SK-N-SH (cell line): Measurements from ENCODE around the gene TRIM67. TPM values are rescaled to one million over a fixed set of nuclear protein-coding genes. Genes with fewer than 3 reads are reported as not detected.

ENCODE experiments used
- CTCF ChIA-PET: fragments of 300-600, 350-600 bp; formaldehyde crosslinking; extraction: SDS; loops from one replicate; lab custom pipeline; 2021; lab: Yijun Ruan, JAX
- POLR2A ChIA-PET: fragments of 350-600 bp; sonication (Branson Sonifier 250); formaldehyde crosslinking; extraction: SDS; loops from one replicate; lab custom pipeline; 2020; ENCODE audit warnings: antibody characterized with exemption, inconsistent platforms; lab: Yijun Ruan, JAX
- DNase-seq: peaks from one replicate; pipeline ENCODE4 v3.0.0; 2012
- H2AFZ ChIP-seq: fragments of 200-600 bp; sonication (generic); 2 replicates; pipeline ENCODE4 v1.8.1; 2016; ENCODE audit warnings: antibody characterized with exemption, mild to moderate bottlenecking, low read depth
- H3F3A ChIP-seq: fragments of 200-600 bp; sonication (generic); replicated peaks from 2 replicates; pipeline ENCODE3; 2016; ENCODE audit warnings: antibody characterized with exemption, mild to moderate bottlenecking; ENCODE audit not compliant: insufficient read depth
- H3K27ac ChIP-seq, 2 experiments: fragments of 200-500 bp in 1 of 2; fragments of 200-600 bp in 1 of 2; sonication (Bioruptor generic) in 1 of 2; sonication (generic), shearing (Covaris generic) in 1 of 2; 2 replicates each; pipeline versions ENCODE4 v1.5.1 to v1.6.1; 2014 to 2016; ENCODE audit warnings: low read depth in 2 of 2, inconsistent platforms in 1 of 2, low read length in 1 of 2, mild to moderate bottlenecking in 1 of 2, mixed read lengths in 1 of 2
- H3K27me3 ChIP-seq: fragments of 200-600 bp; sonication (generic), shearing (Covaris generic); 2 replicates; pipeline ENCODE4 v1.6.1; 2016; ENCODE audit warnings: mixed run types; ENCODE audit not compliant: insufficient read depth
- H3K36me3 ChIP-seq, 2 experiments: fragments of 200-500 bp in 1 of 2; fragments of 200-600 bp in 1 of 2; sonication (Bioruptor generic) in 1 of 2; sonication (generic) in 1 of 2; replicated peaks in 1 of 2; 2 replicates each; pipeline versions ENCODE3 to v1.5.1; 2014 to 2016; ENCODE audit warnings: low read length in 1 of 2, mild to moderate bottlenecking in 1 of 2; ENCODE audit not compliant: insufficient read depth in 2 of 2, control insufficient read depth in 1 of 2
- H3K4me1 ChIP-seq, 2 experiments: fragments of 200-500 bp in 1 of 2; fragments of 200-600 bp in 1 of 2; sonication (Bioruptor generic) in 1 of 2; sonication (generic), shearing (Covaris generic) in 1 of 2; 2 replicates each; pipeline versions ENCODE4 v1.5.1 to v1.6.1; 2014 to 2016; ENCODE audit warnings: low read depth in 1 of 2, low read length in 1 of 2, mixed run types in 1 of 2; ENCODE audit not compliant: insufficient read depth in 2 of 2, control insufficient read depth in 1 of 2
- H3K4me2 ChIP-seq: fragments of 200-600 bp; sonication (generic), shearing (Covaris generic); 2 replicates; pipeline ENCODE4 v1.6.1; 2017; ENCODE audit warnings: mixed run types
- H3K4me3 ChIP-seq, 2 experiments: fragments of 200-500 bp in 1 of 2; fragments of 200-600 bp in 1 of 2; sonication (Bioruptor generic) in 1 of 2; sonication (generic), shearing (Covaris generic) in 1 of 2; 2 replicates each; pipeline versions ENCODE4 v1.5.1 to v1.8.1; 2014 to 2016; ENCODE audit warnings: low read depth in 2 of 2, inconsistent platforms in 1 of 2, low read length in 1 of 2, mild to moderate bottlenecking in 1 of 2, mixed read lengths in 1 of 2, moderate library complexity in 1 of 2
- H3K79me2 ChIP-seq: fragments of 200-600 bp; sonication (generic); 2 replicates; pipeline ENCODE4 v1.8.1; 2017; ENCODE audit warnings: mild to moderate bottlenecking; ENCODE audit not compliant: insufficient read depth
- H3K9ac ChIP-seq: fragments of 200-600 bp; sonication (generic); 2 replicates; pipeline ENCODE4 v1.6.1; 2017; ENCODE audit warnings: mixed run types
- H3K9me2 ChIP-seq: fragments of 200-600 bp; sonication (generic); 2 replicates; pipeline ENCODE4 v1.6.1; 2017; ENCODE audit warnings: mixed run types
- H3K9me3 ChIP-seq: fragments of 200-600 bp; sonication (generic); 2 replicates; pipeline ENCODE4 v1.6.1; 2017; ENCODE audit warnings: mixed run types, mild to moderate bottlenecking, moderate library complexity
- H4K20me1 ChIP-seq: fragments of 200-600 bp; sonication (generic); 2 replicates; pipeline ENCODE4 v1.6.1; 2017; ENCODE audit warnings: mild to moderate bottlenecking, mixed run types; ENCODE audit not compliant: insufficient read depth
- ELF1 ChIP-seq: IDR thresholded peaks from 2 replicates; pipeline ENCODE4 v1.4.0; 2012
- EZH2phosphoT487 ChIP-seq: fragments of 200-600 bp; sonication (generic); IDR thresholded peaks from 2 replicates; pipeline ENCODE4 v1.6.1; 2017; ENCODE audit warnings: low read depth, mixed run types, mild to moderate bottlenecking, antibody characterized with exemption, moderate library complexity, borderline replicate concordance
- GABPA ChIP-seq: IDR thresholded peaks from 2 replicates; pipeline ENCODE4 v1.4.0; 2012; ENCODE audit warnings: low read depth, mild to moderate bottlenecking
- JUND ChIP-seq: IDR thresholded peaks from 2 replicates; pipeline ENCODE4 v1.4.0; 2012
- MEF2A ChIP-seq: IDR thresholded peaks from 2 replicates; pipeline ENCODE4 v1.4.0; 2012; ENCODE audit warnings: low read depth, borderline replicate concordance
- MXI1 ChIP-seq: IDR thresholded peaks from 2 replicates; pipeline ENCODE4 v1.6.1; 2012; ENCODE audit warnings: mild to moderate bottlenecking, low read depth, low read length, improper control_type of control experiment
- NRF1 ChIP-seq: IDR thresholded peaks from 2 replicates; pipeline ENCODE4 v1.6.1; 2012; ENCODE audit warnings: low read depth, mild to moderate bottlenecking, low read length
- PBX3 ChIP-seq: IDR thresholded peaks from 2 replicates; pipeline ENCODE4; 2012
- POLR2AphosphoS5 ChIP-seq: IDR thresholded peaks from 2 replicates; pipeline ENCODE4 v1.6.1; 2012; ENCODE audit warnings: low read depth, low read length
- RCOR1 ChIP-seq: fragments of 150-350 bp; IDR thresholded peaks from 2 replicates; pipeline ENCODE4 v1.6.1; 2017; ENCODE audit warnings: antibody characterized with exemption, low read length
- REST ChIP-seq: IDR thresholded peaks from 2 replicates; pipeline ENCODE4 v1.6.1; 2012; ENCODE audit warnings: mild to moderate bottlenecking, low read depth, low read length, moderate library complexity
- TCF12 ChIP-seq: IDR thresholded peaks from 2 replicates; pipeline ENCODE4 v1.4.0; 2012
- TEAD4 ChIP-seq: IDR thresholded peaks from 2 replicates; pipeline ENCODE4 v1.4.0; 2012; ENCODE audit warnings: mild to moderate bottlenecking, borderline replicate concordance; ENCODE audit not compliant: insufficient read depth
- USF2 ChIP-seq: fragments of 150-350 bp; IDR thresholded peaks from 2 replicates; pipeline ENCODE4 v1.6.1; 2017; ENCODE audit warnings: antibody characterized with exemption, low read length, low read depth, borderline replicate concordance
- YY1 ChIP-seq: IDR thresholded peaks from 2 replicates; pipeline ENCODE4 v1.4.0; 2012; ENCODE audit warnings: low read depth, mild to moderate bottlenecking
- ZBTB33 ChIP-seq: IDR thresholded peaks from 2 replicates; pipeline ENCODE4 v1.4.0; 2012; ENCODE audit warnings: low read depth, borderline replicate concordance
- WGBS: methylation state at CpG from one replicate; pipeline ENCODE4 v1.1.6; 2017; ENCODE audit warnings: low lambda C conversion rate; 5-methylcytosine and 5-hydroxymethylcytosine counted together
- polyA plus RNA-seq, 3 experiments: library from polyadenylated mRNA; depleted of rRNA; stranded (reverse); fragments of >200 nt; gene quantifications; 2 replicates each; pipeline ENCODE4 v1.2.3, GENCODE V29; 2012

Gene TRIM67
- polyA plus RNA-seq, 1 of the 3 experiments (the other 2 are of a cell fraction) = not detected

- TF ChIP-seq GABPA (no peak), ZBTB33 (no peak), MXI1 (no peak), TCF12 (no peak), JUND (no peak)
- H4K20me1 ChIP-seq = no peaks in the 10 kb centered on the region
- H2AFZ ChIP-seq = no peak overlapping the region
- CTCF ChIA-PET = interaction anchor here (1.0 kb wide), 1 partner anchor 12 kb away, joined by 3 read pairs; no protein-coding TSS in a partner anchor
- no peak for DNase-seq
- no peak overlapping the region for H3K9ac ChIP-seq
- H3F3A ChIP-seq = no peaks in the 10 kb centered on the region
- POLR2A ChIA-PET = no interaction called here
- H3K9me3 ChIP-seq = no peaks in the 10 kb centered on the region
- no peak overlapping the region for H3K27ac ChIP-seq
- H3K9me2 ChIP-seq = no peaks in the 10 kb centered on the region
- H3K36me3 ChIP-seq = no peaks in the 10 kb centered on the region
- H3K79me2 ChIP-seq = no peaks in the 10 kb centered on the region
- 61% methylated on average over 8 of the region's 8 CpGs for WGBS
- H3K4me3 ChIP-seq = no peak overlapping the region
- H3K4me1 ChIP-seq = peaks cover 0 to 8% of the 10 kb centered on the region in 2 experiments; a peak in 1 of 4 replicates
- no peak overlapping the region for H3K4me2 ChIP-seq
- H3K27me3 ChIP-seq = no peaks in the 10 kb centered on the region
Observed at GRCh38 chr1:231194843-231195516, 33.1 kb downstream of the TRIM67 start.

GRCh38 chr1:231196307-231196706 is 34.4 kb downstream of the TRIM67 start:
- no peaks in the 10 kb centered on the region for H3K79me2 ChIP-seq
- DNase-seq = no peak
- ChIA-PET POLR2A (no interaction called here), CTCF (interaction anchor here (1.1 kb wide), 1 partner anchor 14 kb away, joined by 5 read pairs; no protein-coding TSS in a partner anchor)
- no peaks in the 10 kb centered on the region for H3F3A ChIP-seq
- H3K4me3 ChIP-seq = no peak overlapping the region
- TF ChIP-seq EZH2phosphoT487 (no peak), PBX3 (no peak), RCOR1 (no peak), POLR2AphosphoS5 (no peak), ZBTB33 (no peak), TEAD4 (no peak), GABPA (no peak), ELF1 (no peak), NRF1 (no peak), MEF2A (no peak), JUND (no peak), YY1 (no peak), USF2 (no peak), REST (no peak)
- no peaks in the 10 kb centered on the region for H3K9me2 ChIP-seq
- H3K9me3 ChIP-seq = no peaks in the 10 kb centered on the region
- no peaks in the 10 kb centered on the region for H3K36me3 ChIP-seq
- no peak overlapping the region for H2AFZ ChIP-seq
- H3K9ac ChIP-seq = no peak overlapping the region
- no peaks in the 10 kb centered on the region for H4K20me1 ChIP-seq
- WGBS = 49% methylated on average over 3 of the region's 3 CpGs
- H3K27ac ChIP-seq = no peak overlapping the region
- H3K27me3 ChIP-seq = no peaks in the 10 kb centered on the region
- no peak overlapping the region for H3K4me2 ChIP-seq
- peaks cover 0 to 20% of the 10 kb centered on the region in 2 experiments; a peak in 1 of 4 replicates for H3K4me1 ChIP-seq
